HUES64 (cell line): ENCODE measurements around the gene RIC1.
"Not testable (repeated sequence)": the region's sequence is repeated elsewhere in the genome, so short reads cannot be mapped to it uniquely, and the experiment has no call there.

Source experiments
- H3K27ac ChIP-seq: 2 replicates; pipeline ENCODE4 v1.7.0; 2013; ENCODE audit warnings: low read depth, low read length, inconsistent platforms
- H3K27me3 ChIP-seq: 2 replicates; pipeline ENCODE4 v1.6.1; 2013; ENCODE audit warnings: mild to moderate bottlenecking, low read length; ENCODE audit not compliant: insufficient read depth
- H3K36me3 ChIP-seq: 2 replicates; pipeline ENCODE4 v1.6.1; 2013; ENCODE audit warnings: mild to moderate bottlenecking, low read length; ENCODE audit not compliant: insufficient read depth
- H3K4me1 ChIP-seq: 2 replicates; pipeline ENCODE4 v1.6.1; 2013; ENCODE audit warnings: mild to moderate bottlenecking, low read length, moderate library complexity; ENCODE audit not compliant: insufficient read depth
- H3K4me3 ChIP-seq: 2 replicates; pipeline ENCODE4 v1.5.1; 2013; ENCODE audit warnings: mild to moderate bottlenecking, low read length, moderate library complexity
- H3K9ac ChIP-seq: 2 replicates; pipeline ENCODE4 v1.6.1; 2013; ENCODE audit warnings: mild to moderate bottlenecking, low read depth, low read length
- H3K9me3 ChIP-seq: 2 replicates; pipeline ENCODE4 v1.6.1; 2013; ENCODE audit warnings: low read depth, low read length; ENCODE audit not compliant: insufficient read depth
- whole genome bisulfite sequencing: fragments of 150-250, 120-280 bp; methylation state at CpG from one replicate; pipeline ENCODE4 v1.1.7; 2013; ENCODE audit warnings: missing lambda C conversion rate; 5-methylcytosine and 5-hydroxymethylcytosine counted together

RIC1 gene

DNA sequence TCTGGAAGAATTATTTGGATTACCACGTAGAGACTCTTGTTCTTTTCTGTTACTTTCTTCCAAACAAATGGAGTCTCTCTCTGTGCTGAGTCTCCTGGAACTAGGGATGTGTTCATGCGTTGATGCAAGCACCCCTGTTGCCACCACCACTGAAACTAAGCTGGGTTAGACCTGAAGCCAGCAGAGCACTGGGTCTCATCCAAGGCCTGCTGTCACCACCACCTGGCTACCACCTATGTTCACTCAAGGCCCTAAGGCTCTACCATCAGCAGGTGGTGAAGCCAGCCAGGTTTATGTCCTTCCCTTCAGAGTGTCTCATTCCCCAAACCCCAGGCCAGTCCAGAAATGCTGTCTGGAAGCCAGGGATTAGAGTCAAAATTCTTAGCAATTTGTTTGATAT, 13.3 kb downstream of the RIC1 start:
- Histone ChIP-seq H3K27me3 (no peaks in the 10 kb centered on the region), H3K4me1 (no peaks in the 10 kb centered on the region), H3K4me3 (no peak overlapping the region), H3K36me3 (no peaks in the 10 kb centered on the region), H3K9ac (no peak overlapping the region), H3K27ac (no peak overlapping the region), H3K9me3 (no peaks in the 10 kb centered on the region)
- WGBS = 93% methylated on average over 2 of the region's 2 CpGs

DNA sequence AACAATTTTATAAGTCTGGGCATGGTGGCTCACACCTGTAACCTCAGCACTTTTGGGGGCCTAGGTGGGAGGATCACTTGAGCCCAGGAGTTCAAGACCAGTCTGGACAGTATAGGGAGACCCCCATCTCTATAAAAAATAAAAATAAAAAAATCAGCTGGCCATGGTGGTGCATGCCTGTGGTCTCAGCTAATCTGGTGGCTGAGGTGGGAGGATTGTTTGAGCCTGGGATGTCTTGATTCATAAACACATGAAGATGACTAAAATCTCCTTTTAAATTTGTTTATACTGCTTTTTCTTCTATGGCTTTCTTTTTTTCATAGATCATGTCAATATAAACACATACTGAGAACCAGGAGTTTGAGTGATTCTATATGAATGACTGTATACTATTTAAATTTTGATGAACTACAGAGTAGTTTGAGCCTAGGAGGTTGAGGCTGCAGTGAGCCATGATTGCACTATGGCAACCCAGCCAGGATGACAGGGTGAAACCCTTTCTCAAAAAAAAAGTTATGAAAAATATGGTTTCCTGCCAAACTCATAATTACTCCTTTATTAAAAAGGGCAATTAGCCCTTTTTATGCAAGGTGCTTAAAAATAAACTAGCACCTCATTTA, 14.2 kb downstream of the RIC1 start:
- no peaks in the 10 kb centered on the region for H3K9me3 ChIP-seq
- no peak overlapping the region for H3K4me3 ChIP-seq
- H3K4me1 ChIP-seq = no peaks in the 10 kb centered on the region
- H3K9ac ChIP-seq = no peak overlapping the region
- H3K36me3 ChIP-seq = no peaks in the 10 kb centered on the region
- H3K27ac ChIP-seq = no peak overlapping the region
- H3K27me3 ChIP-seq = no peaks in the 10 kb centered on the region

DNA sequence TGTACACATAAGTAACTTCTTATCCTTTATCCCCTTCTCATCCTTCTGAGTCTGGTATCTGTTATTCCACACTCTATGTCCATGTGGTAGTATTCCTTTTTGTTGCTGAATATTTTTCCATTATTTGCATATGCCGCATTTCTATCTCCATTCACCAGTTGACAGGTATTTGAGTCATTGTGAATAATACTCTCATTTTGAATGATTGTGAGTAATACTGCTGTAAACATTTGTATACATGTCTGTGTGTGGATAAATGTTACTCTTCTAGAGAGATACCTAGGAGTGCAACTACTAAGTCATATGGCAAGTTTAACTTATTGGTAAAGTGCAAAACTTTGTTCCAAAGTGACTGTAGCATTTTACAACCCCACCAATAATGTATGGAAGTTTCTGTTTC, 15.6 kb downstream of the RIC1 start:
- Histone ChIP-seq H3K36me3 (no peaks in the 10 kb centered on the region), H3K4me3 (no peak overlapping the region), H3K4me1 (no peaks in the 10 kb centered on the region), H3K27me3 (no peaks in the 10 kb centered on the region), H3K9me3 (no peaks in the 10 kb centered on the region), H3K27ac (no peak overlapping the region), H3K9ac (no peak overlapping the region)
- 100% methylated on average over 1 of the region's 1 CpG for WGBS

DNA sequence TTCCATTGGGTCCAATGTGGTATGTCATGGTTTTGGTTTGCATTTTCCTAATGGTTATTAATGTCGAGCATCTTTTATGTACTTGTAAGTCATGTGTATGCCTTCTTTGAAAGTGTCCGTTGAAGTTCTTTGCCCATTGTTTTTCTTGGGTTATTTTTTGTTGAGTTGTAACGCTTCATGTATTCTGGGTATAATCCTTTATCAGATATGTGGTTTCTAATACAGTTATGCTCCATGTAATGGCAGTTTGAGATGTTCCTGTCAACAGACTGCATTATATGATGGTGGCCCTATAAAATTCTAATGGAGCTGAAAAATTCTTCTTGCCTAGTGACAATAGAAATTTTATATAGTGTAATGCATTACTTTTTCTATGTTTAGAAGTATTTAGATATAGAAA, 17.2 kb downstream of the RIC1 start:
- no peak overlapping the region for H3K27ac ChIP-seq
- no peak overlapping the region for H3K9ac ChIP-seq
- no peaks in the 10 kb centered on the region for H3K36me3 ChIP-seq
- WGBS = 97% methylated on average over 3 of the region's 3 CpGs
- H3K4me3 ChIP-seq = no peak overlapping the region
- H3K4me1 ChIP-seq = no peaks in the 10 kb centered on the region
- no peaks in the 10 kb centered on the region for H3K27me3 ChIP-seq
- no peaks in the 10 kb centered on the region for H3K9me3 ChIP-seq

DNA sequence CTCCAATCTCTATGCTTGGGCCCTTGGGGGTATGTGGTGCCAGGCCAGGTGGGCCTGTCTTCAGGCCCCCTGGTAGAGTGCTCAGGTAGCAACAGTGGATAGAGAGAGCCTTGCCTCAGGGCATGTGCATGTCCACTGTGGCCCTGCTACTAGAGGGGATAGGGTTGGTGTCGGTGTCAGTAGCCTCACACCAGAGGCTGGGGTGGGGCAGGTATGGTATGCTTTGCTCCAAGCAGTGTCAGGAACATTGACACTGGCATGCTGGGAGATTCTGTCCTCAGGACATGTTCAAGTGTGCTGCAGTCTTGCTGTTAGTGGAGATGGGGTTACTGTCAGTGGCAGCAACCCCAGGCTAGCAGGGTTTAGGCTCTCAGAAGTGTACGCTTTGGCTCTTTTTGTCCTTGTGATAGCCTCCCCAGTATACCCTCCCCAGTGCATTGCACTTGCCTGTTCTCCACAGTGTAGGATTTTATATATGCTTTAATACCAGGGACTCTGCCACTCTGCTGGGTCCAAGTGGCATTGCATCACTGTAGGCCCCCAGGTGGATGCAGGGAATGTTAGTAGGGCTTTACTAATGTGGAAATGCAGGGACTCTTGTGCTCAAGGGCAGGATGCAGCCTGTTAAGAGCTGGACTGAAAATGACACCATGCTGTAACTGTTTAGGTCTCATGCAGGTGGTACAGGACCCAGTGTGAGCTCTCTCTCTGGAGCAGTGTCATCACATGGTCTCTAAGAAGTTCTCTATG, 21.6 kb downstream of the RIC1 start:
- no peak overlapping the region for H3K27ac ChIP-seq
- no peaks in the 10 kb centered on the region for H3K27me3 ChIP-seq
- 91% methylated on average over 2 of the region's 2 CpGs for WGBS
- no peak overlapping the region for H3K9ac ChIP-seq
- no peaks in the 10 kb centered on the region for H3K4me1 ChIP-seq
- no peak overlapping the region for H3K4me3 ChIP-seq
- no peaks in the 10 kb centered on the region for H3K36me3 ChIP-seq
- peaks cover 11% of the 10 kb centered on the region; the same call in 1 of the 2 replicates for H3K9me3 ChIP-seq

DNA sequence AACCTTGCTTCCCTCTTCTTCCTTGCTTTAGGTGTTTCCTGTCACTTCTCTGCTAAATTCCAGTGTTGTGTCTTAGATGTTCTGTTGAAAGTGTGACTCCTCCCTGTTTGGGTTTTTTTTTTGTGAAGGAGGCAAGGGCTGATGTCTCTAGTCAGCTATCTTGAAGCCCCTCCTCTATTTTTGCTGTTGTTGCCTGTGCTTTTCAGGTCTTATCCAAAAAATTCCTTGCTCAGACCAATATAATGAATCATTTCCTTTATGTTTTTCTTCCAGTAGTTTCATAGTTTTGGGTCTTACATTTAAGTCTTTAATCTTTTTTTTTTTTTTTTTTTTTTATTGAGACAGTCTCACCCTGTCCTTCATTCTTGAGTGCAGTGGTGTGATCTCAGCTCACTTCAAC, 22.3 kb downstream of the RIC1 start:
- Histone ChIP-seq H3K9me3 (peaks cover 11% of the 10 kb centered on the region; the same call in 1 of the 2 replicates), H3K9ac (no peak overlapping the region), H3K4me3 (no peak overlapping the region), H3K27ac (no peak overlapping the region), H3K4me1 (no peaks in the 10 kb centered on the region), H3K27me3 (no peaks in the 10 kb centered on the region), H3K36me3 (no peaks in the 10 kb centered on the region)

DNA sequence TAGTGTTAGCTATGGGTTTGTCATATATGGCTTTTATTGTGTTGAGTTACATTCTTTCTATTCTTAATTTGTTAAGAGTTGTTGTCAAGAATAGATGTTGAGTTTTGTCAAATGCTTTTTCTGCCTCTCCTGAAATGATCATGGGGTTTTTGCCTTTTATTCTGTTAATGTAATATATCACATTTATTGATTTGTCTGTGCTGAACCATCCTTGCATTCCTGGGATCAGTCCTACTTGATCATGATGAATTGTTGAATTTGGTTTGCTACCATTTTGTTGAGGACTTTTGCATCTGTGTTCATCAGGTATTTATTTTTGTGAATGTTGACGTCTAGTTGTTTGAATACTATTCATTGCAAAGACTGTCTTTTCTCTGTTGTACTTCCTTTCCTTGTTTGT, 23.9 kb downstream of the RIC1 start:
- Histone ChIP-seq H3K4me1 (no peaks in the 10 kb centered on the region), H3K36me3 (0 out of 2 replicates have a peak, but pooled peaks cover 5% of the 10 kb centered on the region), H3K27ac (no peak overlapping the region), H3K9ac (no peak overlapping the region), H3K27me3 (no peaks in the 10 kb centered on the region), H3K4me3 (no peak overlapping the region), H3K9me3 (peaks cover 11% of the 10 kb centered on the region; the same call in 1 of the 2 replicates)
- WGBS = 100% methylated on average over 1 of the region's 1 CpG

DNA sequence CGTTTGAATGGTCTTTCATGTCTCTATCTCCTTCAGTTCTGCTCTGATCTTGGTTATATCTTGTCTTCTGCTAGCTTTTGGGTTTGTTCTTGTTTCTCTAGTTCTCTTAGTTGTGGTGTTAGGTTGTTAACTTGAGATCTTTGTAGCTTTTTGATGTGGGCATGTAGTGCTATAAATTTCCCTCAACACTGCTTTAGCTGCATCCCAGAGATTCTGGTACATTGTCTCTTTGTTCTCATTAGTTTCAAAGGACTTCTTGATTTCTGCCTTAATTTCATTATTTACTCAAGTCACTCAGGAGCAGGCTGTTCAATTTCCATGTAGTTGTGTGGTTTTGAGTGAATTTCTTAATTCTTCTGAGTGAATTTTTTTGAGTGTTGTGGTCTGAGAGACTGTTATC, 33.9 kb downstream of the RIC1 start:
- H3K4me3 ChIP-seq, H3K27ac ChIP-seq, H3K4me1 ChIP-seq, H3K9me3 ChIP-seq, H3K36me3 ChIP-seq, H3K9ac ChIP-seq, H3K27me3 ChIP-seq: not testable (repeated sequence)
- 100% methylated on average over 1 of the region's 1 CpG for WGBS

DNA sequence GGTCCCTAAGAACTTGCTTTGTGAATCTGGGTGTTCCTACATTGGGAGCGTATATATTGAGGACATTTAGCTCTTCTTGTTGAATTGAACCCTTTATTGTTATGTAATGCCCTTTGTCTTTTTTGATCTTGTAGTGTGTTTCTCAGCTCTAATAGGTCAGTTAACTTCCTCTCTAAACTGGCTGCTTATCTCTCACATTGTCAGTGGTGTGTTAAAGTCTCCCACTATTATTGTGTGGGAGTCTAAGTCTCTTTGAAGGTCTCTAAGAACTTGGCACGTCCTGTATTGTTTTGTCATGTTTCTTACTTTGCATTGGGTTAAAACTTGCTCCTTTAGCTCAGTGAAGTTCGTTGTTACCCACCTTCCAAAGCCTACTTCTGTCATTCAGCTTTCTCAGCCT, 36.2 kb downstream of the RIC1 start:
- no peak overlapping the region for H3K4me3 ChIP-seq
- peaks cover 3% of the 10 kb centered on the region; the same call in 1 of the 2 replicates for H3K27me3 ChIP-seq
- no peaks in the 10 kb centered on the region; the same call in 1 of the 2 replicates for H3K9me3 ChIP-seq
- H3K36me3 ChIP-seq = no peaks in the 10 kb centered on the region
- H3K9ac ChIP-seq = no peak overlapping the region
- WGBS = 55% methylated on average over 3 of the region's 3 CpGs
- H3K4me1 ChIP-seq = 0 out of 2 replicates have a peak, but pooled peaks cover 4% of the 10 kb centered on the region
- H3K27ac ChIP-seq = no peak overlapping the region

DNA sequence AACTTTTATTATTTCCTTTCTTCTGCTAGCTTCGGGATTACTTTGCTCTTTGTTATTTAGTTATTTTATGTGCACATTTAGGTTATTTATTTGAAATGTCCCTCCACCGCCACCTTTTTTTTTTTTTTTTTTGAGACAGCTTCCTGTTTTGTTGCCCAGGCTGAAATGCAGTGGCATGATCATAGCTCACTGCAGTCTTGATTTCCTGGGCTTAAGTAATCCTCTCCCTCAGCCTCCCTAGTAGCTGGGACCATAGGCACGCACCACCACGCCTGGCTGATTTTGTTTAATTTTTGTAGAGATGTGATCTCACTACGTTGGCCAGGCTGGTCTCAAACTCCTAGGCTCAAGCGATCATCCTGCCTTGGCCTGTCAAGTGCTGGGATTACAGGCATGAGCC, 38.5 kb downstream of the RIC1 start:
- Histone ChIP-seq H3K27me3 (peaks cover 3% of the 10 kb centered on the region; the same call in 1 of the 2 replicates), H3K4me1 (0 out of 2 replicates have a peak, but pooled peaks cover 8% of the 10 kb centered on the region), H3K9me3 (no peaks in the 10 kb centered on the region), H3K27ac (no peak overlapping the region), H3K9ac (no peak overlapping the region), H3K36me3 (no peaks in the 10 kb centered on the region), H3K4me3 (no peak overlapping the region)
- WGBS = 98% methylated on average over 5 of the region's 6 CpGs

DNA sequence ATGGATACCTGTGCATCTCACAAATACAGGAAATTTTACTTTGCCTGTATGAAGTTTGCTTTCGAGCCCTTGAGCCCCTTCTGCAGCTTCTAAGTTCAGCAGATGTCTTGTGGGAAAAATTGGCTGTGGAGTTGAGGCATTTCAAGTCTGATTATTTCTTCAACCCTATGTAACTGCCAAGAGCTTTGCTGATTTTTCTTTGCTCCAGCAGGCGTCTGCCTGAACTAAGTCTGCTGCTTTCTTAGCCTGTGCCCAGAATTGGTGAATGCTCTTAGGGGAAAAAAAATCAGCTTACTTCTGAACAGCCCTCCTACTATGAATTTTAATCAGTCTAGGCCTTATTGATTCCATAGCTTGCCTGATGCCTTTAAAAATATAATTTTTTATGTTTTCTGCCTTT, 41.2 kb downstream of the RIC1 start:
- no peaks in the 10 kb centered on the region for H3K36me3 ChIP-seq
- peaks cover 14% of the 10 kb centered on the region for H3K4me1 ChIP-seq
- H3K27me3 ChIP-seq = no peaks in the 10 kb centered on the region
- no peaks in the 10 kb centered on the region for H3K9me3 ChIP-seq
- H3K27ac ChIP-seq = no peak overlapping the region
- H3K9ac ChIP-seq = no peak overlapping the region
- H3K4me3 ChIP-seq = no peak overlapping the region
- 100% methylated on average over 2 of the region's 2 CpGs for WGBS
